ENCODE measurements around the gene ASB1. TPM values are rescaled to one million over a fixed set of nuclear protein-coding genes. Genes with fewer than 3 reads are reported as not detected.

The ASB1 gene
- total RNA-seq, 1 donor from 2014 or later = 33.9 TPM

DNA sequence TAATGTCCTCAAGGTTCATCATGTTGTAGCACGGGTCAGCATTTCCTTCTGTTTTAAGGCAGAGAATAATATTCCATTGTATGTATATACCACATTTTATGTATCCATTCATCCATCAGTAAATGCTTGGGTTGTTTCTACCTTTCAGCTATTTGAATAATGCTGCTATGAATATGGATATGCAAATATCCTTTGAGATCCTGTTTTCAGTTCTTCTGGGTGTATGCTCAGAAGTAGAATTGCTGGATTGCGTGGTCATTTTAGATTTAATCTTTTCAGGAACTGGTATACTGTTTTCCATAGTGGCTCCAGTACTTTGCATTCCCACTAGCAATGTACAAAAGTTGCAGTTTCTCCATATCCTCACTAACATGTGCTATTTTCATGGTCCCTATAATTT is 13.4 kb upstream of the ASB1 start:
- Mint-ChIP-seq H3K4me1 (ENCODE audit: unreplicated experiment) (peaks cover 3% of the 10 kb centered on the region), H3K27me3 (ENCODE audit: unreplicated experiment) (no peaks in the 10 kb centered on the region), H3K27ac (ENCODE audit: unreplicated experiment) (no peak overlapping the region), H3K4me3 (ENCODE audit: unreplicated experiment) (no peak overlapping the region), H3K9me3 (ENCODE audit: unreplicated experiment) (no peaks in the 10 kb centered on the region), H3K36me3 (ENCODE audit: unreplicated experiment) (no peaks in the 10 kb centered on the region)
- DNase-seq (ENCODE audit: extremely low spot score, unreplicated experiment) = no peak
- TF ChIP-seq, protein P1, sequence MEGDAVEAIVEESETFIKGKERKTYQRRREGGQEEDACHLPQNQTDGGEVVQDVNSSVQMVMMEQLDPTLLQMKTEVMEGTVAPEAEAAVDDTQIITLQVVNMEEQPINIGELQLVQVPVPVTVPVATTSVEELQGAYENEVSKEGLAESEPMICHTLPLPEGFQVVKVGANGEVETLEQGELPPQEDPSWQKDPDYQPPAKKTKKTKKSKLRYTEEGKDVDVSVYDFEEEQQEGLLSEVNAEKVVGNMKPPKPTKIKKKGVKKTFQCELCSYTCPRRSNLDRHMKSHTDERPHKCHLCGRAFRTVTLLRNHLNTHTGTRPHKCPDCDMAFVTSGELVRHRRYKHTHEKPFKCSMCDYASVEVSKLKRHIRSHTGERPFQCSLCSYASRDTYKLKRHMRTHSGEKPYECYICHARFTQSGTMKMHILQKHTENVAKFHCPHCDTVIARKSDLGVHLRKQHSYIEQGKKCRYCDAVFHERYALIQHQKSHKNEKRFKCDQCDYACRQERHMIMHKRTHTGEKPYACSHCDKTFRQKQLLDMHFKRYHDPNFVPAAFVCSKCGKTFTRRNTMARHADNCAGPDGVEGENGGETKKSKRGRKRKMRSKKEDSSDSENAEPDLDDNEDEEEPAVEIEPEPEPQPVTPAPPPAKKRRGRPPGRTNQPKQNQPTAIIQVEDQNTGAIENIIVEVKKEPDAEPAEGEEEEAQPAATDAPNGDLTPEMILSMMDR (IDR thresholded peaks at IDR 0.05) = no peak

DNA sequence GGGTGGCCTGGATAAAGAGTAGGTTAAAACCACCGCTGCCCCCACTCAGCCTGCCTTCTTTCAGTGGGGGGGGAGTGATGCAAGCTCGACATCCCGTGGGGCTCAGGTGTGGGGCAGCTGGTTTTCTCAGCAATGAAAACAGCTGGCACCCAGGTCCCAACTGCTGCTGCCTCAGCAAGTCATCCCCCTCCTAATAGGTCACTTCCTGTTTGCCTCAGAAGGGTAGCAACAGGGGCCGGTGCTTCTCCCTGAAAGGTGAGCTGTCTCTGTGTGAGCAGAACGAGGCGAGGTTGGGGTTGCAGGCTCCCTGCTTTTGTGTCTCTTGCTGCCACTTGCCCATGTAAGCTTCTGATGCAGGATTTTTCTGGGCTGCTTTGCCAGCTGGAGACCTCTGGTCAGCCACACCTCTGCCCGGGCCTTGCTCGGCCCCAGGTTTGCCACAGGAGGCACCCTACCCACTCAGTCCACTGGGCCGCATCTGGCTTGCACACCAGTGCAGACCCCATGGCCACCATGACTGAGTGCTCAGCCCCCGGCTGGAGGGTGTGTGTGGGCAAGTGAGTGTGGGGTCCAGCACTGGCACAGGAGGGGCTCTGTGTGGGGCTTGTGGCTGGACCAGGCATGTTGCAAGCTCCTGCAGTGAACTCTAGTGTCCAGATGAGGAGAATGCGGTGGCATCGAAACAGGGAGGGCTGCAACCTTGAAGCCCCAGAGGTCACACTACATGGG is 11.5 kb upstream of the ASB1 start:
- Mint-ChIP-seq H3K4me3 (ENCODE audit: unreplicated experiment) (no peak overlapping the region), H3K9me3 (ENCODE audit: unreplicated experiment) (no peaks in the 10 kb centered on the region), H3K4me1 (ENCODE audit: unreplicated experiment) (peaks cover 21% of the 10 kb centered on the region), H3K36me3 (ENCODE audit: unreplicated experiment) (peaks cover under 1% of the 10 kb centered on the region), H3K27me3 (ENCODE audit: unreplicated experiment) (no peaks in the 10 kb centered on the region), H3K27ac (ENCODE audit: unreplicated experiment) (no peak overlapping the region)
- TF ChIP-seq, protein P1 (IDR thresholded peaks at IDR 0.05) = no peak
- no peak for DNase-seq (ENCODE audit: extremely low spot score, unreplicated experiment)

DNA sequence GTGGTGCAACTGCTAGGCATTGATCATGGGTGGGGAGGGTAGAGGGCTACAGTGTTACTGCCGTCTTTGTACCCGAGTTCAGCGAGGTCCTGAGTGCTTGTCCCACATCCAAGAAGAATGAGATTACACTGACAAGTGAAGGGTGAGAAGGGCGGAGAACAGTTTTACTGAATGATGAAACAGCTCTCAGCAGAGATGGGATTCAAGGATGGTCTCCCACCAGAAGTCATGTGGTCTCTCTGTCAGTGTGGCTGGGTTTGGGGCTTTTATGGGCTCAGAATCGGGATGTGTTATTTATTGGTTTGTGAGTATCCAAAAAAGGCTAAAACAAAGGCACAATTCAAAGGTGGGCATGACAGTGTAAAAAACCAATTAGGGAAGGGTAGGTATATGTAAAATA is 10.8 kb upstream of the ASB1 start:
- Mint-ChIP-seq H3K36me3 (ENCODE audit: unreplicated experiment) (peaks cover 1% of the 10 kb centered on the region), H3K4me3 (ENCODE audit: unreplicated experiment) (no peak overlapping the region), H3K27ac (ENCODE audit: unreplicated experiment) (no peak overlapping the region), H3K9me3 (ENCODE audit: unreplicated experiment) (no peaks in the 10 kb centered on the region), H3K4me1 (ENCODE audit: unreplicated experiment) (peaks cover 28% of the 10 kb centered on the region), H3K27me3 (ENCODE audit: unreplicated experiment) (no peaks in the 10 kb centered on the region)
- TF ChIP-seq, protein P1 (IDR thresholded peaks at IDR 0.05) = no peak
- no peak for DNase-seq (ENCODE audit: extremely low spot score, unreplicated experiment)

DNA sequence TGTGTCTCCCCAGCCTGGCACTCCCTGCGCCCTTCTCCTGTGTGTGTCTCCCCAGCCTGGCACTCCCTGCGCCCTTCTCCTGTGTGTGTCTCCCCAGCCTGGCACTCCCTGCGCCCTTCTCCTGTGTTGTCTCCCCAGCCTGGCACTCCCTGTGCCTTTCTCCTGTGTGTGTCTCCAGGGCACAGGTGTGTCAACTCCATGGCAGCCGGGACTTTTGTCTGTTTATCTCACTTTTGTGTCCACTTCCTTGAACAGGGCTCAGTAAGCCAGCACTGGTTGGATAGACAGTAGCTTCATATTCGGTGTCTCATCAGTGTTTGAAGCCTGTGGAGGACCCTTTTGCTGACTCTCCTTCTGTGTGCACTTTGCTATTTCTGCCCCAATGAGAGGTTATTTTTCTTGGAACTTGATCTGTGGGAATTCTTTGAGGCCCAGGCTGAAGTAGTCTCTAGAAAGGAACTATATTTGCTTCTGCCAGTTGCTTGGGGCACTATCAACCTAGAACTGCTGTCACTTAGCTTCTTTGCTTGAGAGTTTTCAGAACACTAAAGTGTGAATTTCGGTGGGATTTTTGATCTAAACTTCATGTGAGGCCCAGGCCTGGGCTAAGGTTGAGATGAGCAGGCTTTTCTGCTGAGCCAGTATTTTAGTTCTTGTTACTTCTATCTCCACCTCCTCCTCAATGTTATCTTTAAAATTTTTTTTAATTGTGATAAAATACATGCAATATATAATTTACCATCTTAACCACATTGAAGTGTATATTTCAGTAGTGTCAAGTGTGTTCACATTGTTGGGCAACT is 8.3 kb upstream of the ASB1 start:
- peak overlapping the region; percentile 0 for H3K4me3 Mint-ChIP-seq (ENCODE audit: unreplicated experiment)
- no peaks in the 10 kb centered on the region for H3K27me3 Mint-ChIP-seq (ENCODE audit: unreplicated experiment)
- H3K36me3 Mint-ChIP-seq (ENCODE audit: unreplicated experiment) = peaks cover 1% of the 10 kb centered on the region
- no peaks in the 10 kb centered on the region for H3K9me3 Mint-ChIP-seq (ENCODE audit: unreplicated experiment)
- H3K27ac Mint-ChIP-seq (ENCODE audit: unreplicated experiment) = peak overlapping the region; percentile 64
- DNase-seq (ENCODE audit: extremely low spot score, unreplicated experiment) = no peak
- TF ChIP-seq, protein P1 (IDR thresholded peaks at IDR 0.05) = no peak
- peaks cover 41% of the 10 kb centered on the region for H3K4me1 Mint-ChIP-seq (ENCODE audit: unreplicated experiment)

DNA sequence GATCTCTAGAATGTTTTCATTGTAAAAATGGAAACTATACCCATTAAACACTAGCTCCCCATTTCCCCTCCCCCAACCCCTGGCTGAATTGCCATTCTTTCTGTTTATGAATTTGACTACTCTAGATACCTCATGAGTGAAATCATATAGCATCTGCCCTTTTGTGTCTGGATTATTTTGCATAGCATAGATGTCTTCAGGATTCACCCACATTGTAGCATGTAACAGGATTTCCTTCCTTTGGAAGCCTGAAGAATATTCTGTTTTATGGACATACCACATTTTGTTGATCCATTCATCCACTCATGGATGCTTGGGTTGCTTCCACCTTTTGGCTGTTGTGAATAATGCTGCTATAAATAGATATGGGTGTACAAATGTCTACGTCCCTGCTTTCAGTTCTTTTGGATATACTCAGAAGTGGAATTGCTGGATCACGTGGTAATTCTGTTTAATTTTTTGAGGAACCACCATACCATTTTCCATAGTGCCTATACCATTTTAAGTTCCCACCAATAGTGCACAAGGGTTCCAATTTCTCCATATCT is 7.7 kb upstream of the ASB1 start:
- Mint-ChIP-seq H3K4me3 (ENCODE audit: unreplicated experiment) (no peak overlapping the region), H3K27me3 (ENCODE audit: unreplicated experiment) (no peaks in the 10 kb centered on the region), H3K27ac (ENCODE audit: unreplicated experiment) (no peak overlapping the region), H3K4me1 (ENCODE audit: unreplicated experiment) (peaks cover 42% of the 10 kb centered on the region), H3K36me3 (ENCODE audit: unreplicated experiment) (peaks cover 1% of the 10 kb centered on the region), H3K9me3 (ENCODE audit: unreplicated experiment) (no peaks in the 10 kb centered on the region)
- DNase-seq (ENCODE audit: extremely low spot score, unreplicated experiment) = no peak
- TF ChIP-seq, protein P1 (IDR thresholded peaks at IDR 0.05) = no peak

All from osteocyte (in vitro differentiated cells).